ENCODE measurements around the gene MCM9. TPM values are rescaled to one million over a fixed set of nuclear protein-coding genes. Genes with fewer than 3 reads are reported as not detected.
A peak's percentile ranks its signal among the peaks of the same experiment; 100 is the strongest.
"Not testable (repeated sequence)": the region's sequence is repeated elsewhere in the genome, so short reads cannot be mapped to it uniquely, and the experiment has no call there.

Gene MCM9
- polyA plus RNA-seq, 5 donors = 15.1 to 24.4 (median 21.5) TPM

DNA sequence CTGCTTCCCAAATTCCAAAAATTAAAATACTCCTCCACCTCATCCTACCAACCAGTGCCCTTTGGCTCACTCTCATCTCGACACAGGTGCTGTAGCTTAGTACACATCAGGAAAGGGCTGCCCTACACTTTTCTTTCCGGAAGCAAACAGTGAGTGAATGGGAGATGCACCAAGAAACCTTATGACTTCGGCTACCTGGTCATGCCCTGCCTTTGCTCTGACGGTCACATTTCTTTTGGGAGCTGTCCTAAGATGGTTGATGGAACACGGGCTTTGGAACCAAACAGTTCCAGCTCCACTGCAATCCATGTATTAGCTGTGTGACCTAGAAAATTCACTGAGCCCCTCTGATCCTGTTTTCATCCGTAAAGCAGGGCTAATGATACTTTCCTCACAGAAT, 133.7 kb downstream of the MCM9 start:
- no peak for DNase-seq

DNA sequence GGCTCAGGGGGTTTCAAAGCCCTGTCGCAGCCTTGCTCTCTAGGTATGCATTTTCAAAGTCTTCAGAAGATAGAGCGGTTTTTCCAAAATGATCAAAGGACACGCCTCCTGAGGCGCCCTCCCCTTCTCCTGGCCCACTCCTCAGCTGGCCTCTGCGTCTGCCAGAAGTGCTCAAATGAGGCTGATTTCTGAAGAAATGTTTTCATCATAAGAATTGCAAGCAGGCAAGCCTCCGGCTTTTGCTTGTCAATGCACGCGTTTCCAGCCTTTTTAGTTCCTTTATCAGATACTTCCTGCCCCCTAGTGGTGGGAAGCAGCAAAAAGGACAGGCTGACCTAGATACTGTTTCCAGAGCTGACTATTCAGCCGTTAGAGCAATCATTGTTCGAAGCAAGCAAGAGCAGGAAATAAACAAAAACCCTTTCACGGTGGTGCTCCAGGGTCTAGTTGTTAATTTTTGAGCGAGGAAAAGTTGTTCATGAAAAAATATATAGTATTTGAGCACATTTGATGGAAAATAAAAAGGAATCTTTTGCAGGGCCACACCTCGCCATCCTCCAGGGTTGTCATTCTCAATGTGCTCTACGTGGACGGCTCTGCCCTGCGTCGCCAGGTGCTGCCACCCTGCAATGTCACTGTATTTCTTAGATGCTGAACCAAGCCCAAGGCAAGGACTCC, 134.4 kb downstream of the MCM9 start:
- DNase-seq = peak; percentile 80 to 88

DNA sequence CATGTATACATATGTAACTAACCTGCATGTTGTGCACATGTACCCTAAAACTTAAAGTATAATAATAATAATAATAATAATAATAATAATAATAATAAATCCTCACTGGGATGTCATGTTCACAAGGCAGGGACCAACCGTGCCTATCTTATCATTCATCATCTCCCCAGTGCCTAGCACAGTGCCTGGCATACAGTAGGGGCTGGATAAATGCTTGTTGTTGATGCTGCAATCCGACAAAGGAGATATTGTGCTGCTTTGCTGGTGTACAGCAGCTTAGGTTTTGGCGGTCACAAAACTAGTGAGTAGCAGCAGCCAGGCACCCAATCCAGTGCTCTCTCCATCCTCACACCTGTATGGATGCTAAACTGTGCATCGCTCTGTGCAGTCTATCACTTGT, 135.1 kb downstream of the MCM9 start:
- DNase-seq = no peak

DNA sequence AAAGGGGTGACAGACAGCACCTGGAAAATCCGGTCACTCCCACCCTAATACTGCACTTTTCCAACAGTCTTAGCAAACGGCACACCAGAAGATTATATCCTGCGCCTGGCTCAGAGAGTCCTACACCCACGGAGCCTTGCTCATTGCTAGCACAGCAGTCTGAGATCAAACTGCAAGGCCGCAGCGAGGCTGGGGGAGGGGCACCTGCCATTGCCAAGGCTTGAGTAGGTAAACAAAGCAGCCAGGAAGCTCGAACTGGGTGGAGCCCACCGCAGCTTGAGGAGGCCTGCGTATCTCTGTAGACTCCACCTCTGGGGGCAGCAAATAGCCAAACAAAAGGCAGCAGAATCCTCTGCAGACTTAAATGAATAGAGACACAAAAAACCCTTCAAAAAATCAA, 138.4 kb downstream of the MCM9 start:
- DNase-seq = not testable (repeated sequence)

GRCh38 chr6:118791499-118791898, 143.5 kb downstream of the MCM9 start:
- DNase-seq = no peak

GRCh38 chr6:118789954-118790353, 145.0 kb downstream of the MCM9 start:
- no peak for DNase-seq

- no peak for DNase-seq
These were observed 145.5 kb downstream of the MCM9 start for GRCh38 chr6:118789419-118789818.

GRCh38 chr6:118788702-118789101, 146.3 kb downstream of the MCM9 start:
- DNase-seq = no peak

GRCh38 chr6:118787724-118788423, 147.1 kb downstream of the MCM9 start:
- DNase-seq = no peak

GRCh38 chr6:118786596-118787453, 148.1 kb downstream of the MCM9 start:
- no peak for DNase-seq

DNA sequence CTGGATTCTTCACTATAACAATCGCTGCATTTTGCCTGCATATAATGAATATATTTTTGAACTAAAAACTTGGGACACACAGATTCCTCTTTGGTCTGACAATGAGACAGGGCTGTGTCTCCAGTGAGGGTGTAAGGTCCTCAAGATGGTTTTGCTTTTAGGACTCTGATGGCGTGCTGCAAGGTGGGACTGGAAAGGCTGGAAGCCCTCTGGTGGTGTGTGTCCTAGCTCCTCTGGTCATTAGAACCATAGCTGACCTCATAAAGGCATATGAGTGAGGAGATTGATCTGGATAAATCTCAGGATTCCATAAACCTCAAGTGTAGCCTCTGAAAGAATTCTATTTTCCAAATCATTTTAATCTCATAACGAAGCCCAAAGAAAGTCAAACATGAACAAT, 149.4 kb downstream of the MCM9 start:
- DNase-seq = no peak

DNA sequence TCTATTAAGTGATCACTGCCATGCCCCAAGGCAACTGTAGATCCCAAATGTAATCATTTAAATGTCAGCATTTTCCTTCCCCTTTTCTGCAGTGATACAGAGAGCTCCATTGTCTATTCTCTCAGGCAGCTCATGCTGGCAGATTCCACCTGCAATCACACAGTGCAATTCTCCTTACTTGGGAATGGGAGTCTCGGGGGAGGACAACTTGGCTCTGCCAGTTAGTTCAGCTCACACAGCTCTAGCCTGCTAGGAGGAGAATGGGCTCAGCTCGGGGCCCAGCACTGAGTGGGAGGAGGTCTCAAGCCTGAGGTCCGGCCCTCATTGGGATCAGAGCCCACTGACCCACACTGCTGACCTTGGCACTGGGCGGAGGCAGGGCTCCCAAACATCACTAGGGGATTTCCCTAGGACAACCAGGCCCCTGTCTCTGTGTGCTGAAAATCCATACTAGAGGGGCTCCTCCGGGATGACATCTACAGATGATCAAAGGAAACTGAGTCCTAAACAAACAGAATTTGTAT, 150.3 kb downstream of the MCM9 start:
- no peak for DNase-seq

GRCh38 chr6:118783931-118784550, 150.9 kb downstream of the MCM9 start:
- peak; percentile 65 to 67 for DNase-seq

DNA sequence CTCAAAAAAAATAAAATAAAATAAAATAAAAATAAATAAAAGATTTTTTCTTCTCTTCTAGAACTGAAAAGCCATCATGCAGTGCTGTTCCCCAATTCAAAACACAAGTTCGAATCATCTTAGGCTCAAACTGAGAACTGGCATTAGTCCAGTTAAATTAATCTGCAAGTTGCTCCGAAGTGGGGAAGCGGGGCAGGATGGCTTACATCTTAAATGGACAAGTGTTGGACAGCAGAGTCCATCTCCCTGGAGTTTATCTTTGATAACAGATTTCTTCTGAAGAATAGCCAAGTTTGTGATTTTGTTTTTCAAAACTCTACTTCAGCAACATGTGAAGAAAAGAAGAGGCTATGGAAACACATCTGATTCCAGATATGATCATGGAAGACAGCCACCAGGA, 152.3 kb downstream of the MCM9 start:
- no peak for DNase-seq

GRCh38 chr6:118781897-118782296, 153.1 kb downstream of the MCM9 start:
- DNase-seq = no peak

DNA sequence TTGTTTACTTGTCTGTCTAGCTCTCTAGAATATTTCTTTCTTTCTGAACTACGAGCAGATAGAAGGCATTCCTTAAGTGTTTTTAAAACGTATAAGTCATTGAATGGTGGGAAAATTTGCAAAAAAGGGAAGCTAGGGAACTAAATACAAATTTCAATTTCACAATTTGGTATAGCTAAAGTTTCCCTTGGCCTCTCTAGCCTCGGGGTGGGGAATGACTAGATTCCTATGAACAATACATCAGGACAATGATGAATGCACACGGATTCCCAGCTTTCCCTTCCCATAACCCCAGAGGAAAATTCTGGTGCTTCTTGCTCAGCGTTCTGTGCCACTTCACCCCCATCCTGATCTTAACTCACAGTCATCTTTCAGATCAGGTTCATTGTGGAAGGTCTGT, 154.3 kb downstream of the MCM9 start:
- no peak for DNase-seq

DNA sequence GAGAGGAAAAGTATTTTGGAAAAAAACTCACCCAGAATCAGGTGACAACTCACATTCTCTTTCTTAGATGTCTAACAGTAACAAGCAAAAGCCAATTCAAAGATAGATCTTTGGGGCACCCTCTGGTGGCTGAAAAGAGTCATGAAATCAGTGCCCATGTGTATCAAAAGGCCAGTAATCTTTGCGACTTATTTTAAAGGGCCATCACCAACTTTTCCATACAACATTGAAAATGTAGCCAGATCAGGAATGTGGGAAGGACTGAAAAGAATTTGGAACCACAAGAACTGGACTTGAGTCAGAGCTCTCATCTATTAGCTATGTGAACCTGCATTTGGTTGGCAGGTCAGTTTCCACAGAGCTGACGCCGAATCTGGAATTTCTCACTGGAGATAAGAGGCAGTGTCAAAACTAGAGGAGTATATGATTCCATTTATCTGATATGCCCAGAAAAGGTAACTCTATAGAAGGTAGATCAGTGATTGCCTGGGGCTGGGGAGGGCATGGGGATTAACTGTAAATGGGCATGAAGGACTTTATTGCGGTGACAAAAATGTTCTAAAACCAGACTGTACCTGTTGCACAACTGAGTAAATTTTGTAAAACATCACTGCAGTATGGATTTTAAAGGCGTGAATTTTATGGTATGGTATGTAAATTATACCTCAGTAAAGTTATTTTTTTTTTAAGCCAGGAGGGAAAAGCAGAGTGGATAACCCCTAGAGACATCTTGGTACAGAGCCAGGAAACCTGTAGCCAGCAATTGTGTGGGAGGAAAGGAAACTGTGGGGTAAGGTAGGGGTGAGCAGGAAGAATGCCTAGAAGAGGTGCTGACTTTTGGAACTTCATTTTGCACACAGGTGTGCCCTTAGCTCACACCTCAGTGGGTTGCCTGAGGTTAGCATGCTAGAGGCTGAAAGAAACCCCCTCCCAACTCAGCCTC, 158.1 kb downstream of the MCM9 start:
- peak; percentile 39 to 61 for DNase-seq

- DNase-seq = no peak
These were observed 159.6 kb downstream of the MCM9 start for GRCh38 chr6:118775381-118775780.

DNA sequence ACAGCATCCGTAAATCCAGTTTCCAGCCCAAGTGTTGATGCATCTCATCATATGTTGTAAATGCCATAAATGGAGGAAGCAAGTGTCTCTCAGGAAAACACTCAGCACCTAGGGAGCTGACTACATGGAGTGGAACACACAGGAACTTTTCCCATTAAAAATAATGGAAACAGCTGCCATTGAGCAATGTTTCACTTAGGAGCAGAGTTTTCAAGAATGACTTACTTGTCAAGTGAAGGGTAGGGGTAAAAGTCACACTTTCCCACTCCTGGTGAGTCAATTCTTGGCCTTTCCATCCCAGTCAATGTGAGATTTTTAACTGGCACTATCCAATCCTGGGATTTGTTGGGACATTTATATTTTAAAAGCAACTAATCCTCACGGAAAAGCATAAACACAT, 160.4 kb downstream of the MCM9 start:
- no peak for DNase-seq

DNA sequence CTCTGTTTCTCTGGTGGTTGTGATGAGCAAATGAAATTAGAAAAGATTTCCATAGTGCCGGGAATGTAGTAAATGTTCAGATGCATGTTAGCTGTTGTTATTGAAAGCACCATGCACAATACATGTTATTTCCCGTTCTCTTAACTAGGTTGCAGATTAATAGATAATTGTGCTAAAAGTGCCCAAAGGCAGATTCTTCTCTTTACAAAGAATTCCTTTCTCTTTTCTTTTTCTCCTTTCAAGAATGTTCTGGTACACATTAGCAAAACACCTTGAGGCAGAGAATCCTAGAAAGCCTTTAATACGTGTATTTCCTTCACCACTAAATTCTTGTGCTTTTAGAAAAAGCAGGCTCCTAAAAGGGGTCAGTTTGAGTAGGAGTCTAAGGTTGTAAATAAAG, 162.1 kb downstream of the MCM9 start:
- DNase-seq = no peak

GRCh38 chr6:118771253-118771652, 163.7 kb downstream of the MCM9 start:
- DNase-seq = no peak

All from right lung (tissue), 5 donors.